IPS-18c (cell line): ENCODE measurements around the gene LIPJ.

Experiments used
- H3K4me3 ChIP-seq: 2 replicates; pipeline ENCODE4 v1.7.0; 2013; ENCODE audit warnings: low read depth, mild to moderate bottlenecking, low read length, moderate library complexity; ENCODE audit not compliant: insufficient read depth
- H3K9me3 ChIP-seq: one replicate; pipeline ENCODE4 v1.6.1; 2013; ENCODE audit warnings: mild to moderate bottlenecking, low read length, moderate library complexity; ENCODE audit not compliant: control insufficient read depth, insufficient read depth

The LIPJ gene

DNA sequence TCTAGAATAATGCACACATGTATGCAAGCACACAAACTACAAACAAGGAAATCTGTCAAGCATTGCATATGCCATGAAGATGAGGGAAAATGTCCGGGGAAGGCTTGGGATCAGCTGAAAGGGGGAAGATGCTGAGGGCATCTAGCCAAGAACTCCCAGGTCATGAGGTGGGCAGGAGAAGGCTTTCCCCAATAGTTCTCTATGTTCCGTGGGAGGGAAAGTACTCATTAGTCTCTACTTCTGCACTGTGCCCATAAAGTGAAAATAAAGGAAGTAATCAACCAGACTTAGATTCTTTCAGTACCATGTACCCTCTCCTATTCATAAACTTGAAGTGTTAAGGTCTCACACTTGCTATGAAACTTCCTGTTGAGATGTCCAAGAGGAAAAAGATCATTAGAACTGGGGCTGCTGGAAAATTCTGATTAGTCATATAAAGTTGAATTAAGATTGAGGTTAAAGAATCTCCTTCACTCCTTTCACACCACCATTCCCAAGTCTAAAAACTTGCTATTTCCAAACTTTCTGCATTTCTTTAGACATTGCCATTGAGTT, 60.6 kb downstream of the LIPJ start:
- no peaks in the 10 kb centered on the region for H3K9me3 ChIP-seq
- H3K4me3 ChIP-seq, result no peak overlapping the region

DNA sequence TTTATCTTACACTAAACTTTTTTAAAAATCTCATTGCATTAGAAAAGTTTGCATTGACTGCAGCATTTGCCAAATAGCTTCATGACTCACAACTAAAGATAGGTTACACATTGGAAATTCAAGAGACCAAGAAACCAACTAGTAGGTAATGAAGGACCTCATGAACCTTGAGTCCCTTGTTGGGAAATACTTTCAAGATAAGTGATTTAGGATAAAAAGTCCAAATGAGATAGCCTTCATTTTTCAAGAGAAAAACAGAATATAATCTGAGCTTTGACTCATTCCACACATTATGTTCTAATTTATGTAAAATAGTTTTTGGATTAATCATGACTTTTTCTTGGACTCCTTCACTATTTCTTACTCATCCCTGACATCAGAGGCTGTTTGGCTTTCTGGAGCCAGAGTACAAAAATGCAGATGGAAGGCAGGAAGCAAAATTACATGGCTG, 64.6 kb downstream of the LIPJ start:
- H3K9me3 ChIP-seq, result no peaks in the 10 kb centered on the region

DNA sequence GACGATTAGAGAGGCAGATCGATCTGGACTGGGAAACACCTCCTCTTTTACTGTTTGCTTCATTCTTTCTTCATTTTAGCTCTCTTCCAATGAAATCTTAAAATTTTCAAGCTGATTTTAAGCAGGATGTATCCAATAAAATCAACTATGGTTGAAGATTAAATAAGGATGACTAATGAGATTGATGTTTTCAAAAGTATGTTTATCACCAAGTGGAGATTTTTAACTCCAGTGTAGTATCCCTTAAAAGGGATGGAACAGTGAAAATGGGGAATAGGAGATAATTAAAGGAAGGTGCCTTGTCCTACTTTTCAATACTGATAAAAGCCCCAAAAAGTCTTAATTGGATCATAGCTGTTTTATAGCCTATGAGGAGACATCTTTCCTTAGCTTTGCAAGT, 66.1 kb downstream of the LIPJ start:
- Histone ChIP-seq H3K9me3 (no peaks in the 10 kb centered on the region), H3K4me3 (no peak overlapping the region)

More for the DNA sequence above, 64.6 kb downstream of the LIPJ start:
- H3K4me3 ChIP-seq, result no peak overlapping the region
